HG02678 (cell line): ENCODE data around the gene SEC23B.
"Not testable (repeated sequence)": the region's sequence is repeated elsewhere in the genome, so short reads cannot be mapped to it uniquely, and the experiment has no call there.

Source experiments
- ATAC-seq: cut with Tn5 transposase; IDR thresholded peaks from one replicate; pipeline ENCODE4 v1.9.1; 2021; ENCODE audit warnings: mild to moderate bottlenecking, moderate library complexity; ENCODE audit not compliant: unreplicated experiment

SEC23B gene

GRCh38 chr20:18507218-18508191 lies at the start of gene SEC23B:
Gene SEC23B, plus strand, starts transcription at chr20:18507940. Its CDS starts 2,896 bp downstream, at chr20:18510836.
- peak; percentile 93 for ATAC-seq

GRCh38 chr20:18465536-18466200 lies 42.1 kb upstream of the SEC23B start:
- ATAC-seq: no peak

- peak; percentile 33 for ATAC-seq
Observed at GRCh38 chr20:18466574-18466893, 41.2 kb upstream of the SEC23B start.

GRCh38 chr20:18466894-18467730 lies 40.6 kb upstream of the SEC23B start, which contains the start of the genes DZANK1 and POLR3F:
Gene DZANK1, minus strand, starts transcription at chr20:18467030. Its CDS starts 1,672 bp downstream, at chr20:18465358.
Gene POLR3F, plus strand, starts transcription at chr20:18467390. Its CDS starts 117 bp downstream, at chr20:18467507.
- ATAC-seq: peak; percentile 98

- ATAC-seq: no peak
Observed at GRCh38 chr20:18477218-18477617, 30.5 kb upstream of the SEC23B start.

- ATAC-seq: no peak
Observed at GRCh38 chr20:18477821-18478220, 29.9 kb upstream of the SEC23B start.

GRCh38 chr20:18481596-18481995 lies 26.1 kb upstream of the SEC23B start:
- ATAC-seq: no peak

- no peak for ATAC-seq
Observed at GRCh38 chr20:18488301-18488700, 19.4 kb upstream of the SEC23B start.

- no peak for ATAC-seq
Observed at GRCh38 chr20:18496042-18496441, 11.7 kb upstream of the SEC23B start.

- ATAC-seq: peak; percentile 98
Observed at GRCh38 chr20:18496740-18497592, 10.8 kb upstream of the SEC23B start, which contains the start of gene RBBP9. Gene RBBP9, minus strand, starts transcription at chr20:18497225. Its CDS starts 58 bp downstream, at chr20:18497167.

GRCh38 chr20:18497603-18498002 lies 10.1 kb upstream of the SEC23B start:
- no peak for ATAC-seq

- ATAC-seq: not testable (repeated sequence)
Observed at GRCh38 chr20:18501672-18502071, 6.1 kb upstream of the SEC23B start.

- ATAC-seq: no peak
Observed at GRCh38 chr20:18504479-18505060, 3.2 kb upstream of the SEC23B start.

- no peak for ATAC-seq
Observed at GRCh38 chr20:18506744-18507143, 996 bp upstream of the SEC23B start.

- ATAC-seq: no peak
Observed at GRCh38 chr20:18511571-18511970, 3.8 kb downstream of the SEC23B start.

GRCh38 chr20:18513208-18513607 lies 5.5 kb downstream of the SEC23B start:
- ATAC-seq: no peak

- ATAC-seq: no peak
Observed at GRCh38 chr20:18514127-18514526, 6.4 kb downstream of the SEC23B start.

GRCh38 chr20:18515973-18516372 lies 8.2 kb downstream of the SEC23B start:
- ATAC-seq: no peak

- ATAC-seq: not testable (repeated sequence)
Observed at GRCh38 chr20:18522066-18522465, 14.3 kb downstream of the SEC23B start.
